OCI-LY3 (cell line): ENCODE data around the gene ADAMTS6.

Experiments used
- H2AFZ ChIP-seq: fragments of 200-600, 300-600 bp; shearing (Covaris generic); 2 replicates; pipeline ENCODE4 v1.6.0; 2014; ENCODE audit warnings: antibody characterized with exemption, low read depth, low read length
- H3K27ac ChIP-seq: fragments of 200-600, 300-600 bp; sonication (generic); 2 replicates; pipeline ENCODE4 v1.5.1; 2014; ENCODE audit warnings: mild to moderate bottlenecking, low read length, moderate library complexity, mixed read lengths
- H3K27me3 ChIP-seq: fragments of 200-600, 300-600 bp; sonication (generic); 2 replicates; pipeline ENCODE4 v1.6.1; 2014; ENCODE audit warnings: low read depth, low read length, mixed read lengths
- H3K36me3 ChIP-seq: fragments of 200-600, 300-600 bp; sonication (generic); replicated peaks from 2 replicates; pipeline ENCODE3; 2014; ENCODE audit warnings: low read depth, low read length, mixed read lengths
- H3K4me1 ChIP-seq: fragments of 300-600, 200-600 bp; sonication (generic); 2 replicates; pipeline ENCODE4 v1.6.1; 2014; ENCODE audit warnings: low read length, mixed read lengths
- H3K4me2 ChIP-seq: fragments of 200-600, 300-600 bp; sonication (generic); 2 replicates; pipeline ENCODE4 v1.6.1; 2014; ENCODE audit warnings: low read length, mixed read lengths
- H3K4me3 ChIP-seq: fragments of 300-600, 200-600 bp; sonication (generic); 2 replicates; pipeline ENCODE4 v1.5.1; 2014; ENCODE audit warnings: antibody characterized with exemption, mild to moderate bottlenecking, low read length, moderate library complexity
- H3K79me2 ChIP-seq: fragments of 300-600, 200-600 bp; shearing (Covaris generic); 2 replicates; pipeline ENCODE4 v1.6.1; 2014; ENCODE audit warnings: mild to moderate bottlenecking, low read length, mixed read lengths
- H3K9ac ChIP-seq: fragments of 300-600, 200-600 bp; shearing (Covaris generic); 2 replicates; pipeline ENCODE4 v1.6.0; 2014; ENCODE audit warnings: mild to moderate bottlenecking, low read length, moderate library complexity
- H3K9me3 ChIP-seq: fragments of 200-600, 300-600 bp; shearing (Covaris generic); 2 replicates; pipeline ENCODE4 v1.6.1; 2014; ENCODE audit warnings: low read length, mixed read lengths; ENCODE audit not compliant: insufficient read depth
- H4K20me1 ChIP-seq: fragments of 200-600, 300-600 bp; sonication (generic); 2 replicates; pipeline ENCODE4 v1.6.1; 2016; ENCODE audit warnings: low read length, mixed read lengths; ENCODE audit not compliant: insufficient read depth
- CTCF ChIP-seq: fragments of 200-600, 300-600 bp; sonication (generic); IDR thresholded peaks from 2 replicates; pipeline ENCODE4 v1.5.1; 2014; ENCODE audit warnings: antibody characterized with exemption, low read length, low read depth
- EZH2phosphoT487 ChIP-seq: fragments of 200-600 bp; shearing (Covaris generic); IDR thresholded peaks from 2 replicates; pipeline ENCODE4 v1.6.1; 2018; ENCODE audit warnings: antibody characterized with exemption, mixed run types, low read depth

ADAMTS6 gene

GRCh38 chr5:65247594-65247993, 234.1 kb downstream of the ADAMTS6 start:
- no peaks in the 10 kb centered on the region for H3K36me3 ChIP-seq
- no peaks in the 10 kb centered on the region for H3K9me3 ChIP-seq
- no peak overlapping the region for H2AFZ ChIP-seq
- H3K4me1 ChIP-seq: no peaks in the 10 kb centered on the region
- H3K4me2 ChIP-seq: no peak overlapping the region
- no peak for TF ChIP-seq CTCF
- no peak for TF ChIP-seq EZH2phosphoT487
- H3K4me3 ChIP-seq: no peak overlapping the region
- H4K20me1 ChIP-seq: no peaks in the 10 kb centered on the region
- no peak overlapping the region for H3K27ac ChIP-seq
- no peaks in the 10 kb centered on the region for H3K27me3 ChIP-seq
- H3K79me2 ChIP-seq: no peaks in the 10 kb centered on the region
- no peak overlapping the region for H3K9ac ChIP-seq

- Histone ChIP-seq H3K4me3 (no peak overlapping the region), H4K20me1 (no peaks in the 10 kb centered on the region), H3K4me1 (no peaks in the 10 kb centered on the region), H3K9me3 (no peaks in the 10 kb centered on the region), H3K9ac (no peak overlapping the region), H3K79me2 (no peaks in the 10 kb centered on the region), H2AFZ (no peak overlapping the region), H3K27ac (no peak overlapping the region), H3K36me3 (no peaks in the 10 kb centered on the region), H3K4me2 (no peak overlapping the region), H3K27me3 (no peaks in the 10 kb centered on the region)
- no peak for TF ChIP-seq EZH2phosphoT487
- TF ChIP-seq CTCF: no peak
Measured at GRCh38 chr5:65246741-65247140, 235.0 kb downstream of the ADAMTS6 start.

GRCh38 chr5:65244031-65244430, 237.7 kb downstream of the ADAMTS6 start:
- Histone ChIP-seq H3K27ac (no peak overlapping the region), H3K27me3 (no peaks in the 10 kb centered on the region), H3K4me3 (no peak overlapping the region), H3K36me3 (no peaks in the 10 kb centered on the region), H4K20me1 (no peaks in the 10 kb centered on the region), H3K9me3 (no peaks in the 10 kb centered on the region), H3K4me2 (no peak overlapping the region), H3K9ac (no peak overlapping the region), H2AFZ (no peak overlapping the region), H3K79me2 (no peaks in the 10 kb centered on the region), H3K4me1 (no peaks in the 10 kb centered on the region)
- no peak for TF ChIP-seq CTCF
- TF ChIP-seq EZH2phosphoT487: no peak

DNA sequence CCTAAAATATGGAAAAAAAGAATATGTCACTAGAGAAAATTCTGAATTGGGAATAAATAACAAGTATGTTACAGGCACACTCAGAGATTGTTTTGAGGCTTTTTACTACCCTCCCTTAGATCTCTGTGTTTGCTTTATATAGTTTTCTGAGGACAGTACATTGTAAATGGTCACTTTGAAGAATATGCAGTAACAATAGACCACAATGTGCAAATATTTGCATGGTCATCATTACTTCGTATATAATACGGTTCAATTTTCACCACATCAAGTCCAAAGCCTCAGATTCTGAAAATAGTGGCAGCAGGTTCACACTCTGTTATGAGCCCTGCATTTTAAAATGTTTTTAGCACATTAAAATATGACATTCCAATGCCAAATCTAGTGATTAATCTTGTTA, 238.6 kb downstream of the ADAMTS6 start:
- Histone ChIP-seq H3K36me3 (no peaks in the 10 kb centered on the region), H3K79me2 (no peaks in the 10 kb centered on the region), H2AFZ (no peak overlapping the region), H3K4me2 (no peak overlapping the region), H4K20me1 (no peaks in the 10 kb centered on the region), H3K27ac (no peak overlapping the region), H3K4me1 (no peaks in the 10 kb centered on the region), H3K27me3 (no peaks in the 10 kb centered on the region), H3K9ac (no peak overlapping the region), H3K4me3 (no peak overlapping the region), H3K9me3 (no peaks in the 10 kb centered on the region)
- TF ChIP-seq CTCF (no peak), EZH2phosphoT487 (no peak)
